HG02623 (cell line): ENCODE results near the gene NOG.

Source experiments
- ATAC-seq: cut with Tn5 transposase; IDR thresholded peaks from one replicate; pipeline ENCODE4 v1.9.1; 2021; ENCODE audit warnings: moderate library complexity; ENCODE audit not compliant: unreplicated experiment

Gene NOG

DNA sequence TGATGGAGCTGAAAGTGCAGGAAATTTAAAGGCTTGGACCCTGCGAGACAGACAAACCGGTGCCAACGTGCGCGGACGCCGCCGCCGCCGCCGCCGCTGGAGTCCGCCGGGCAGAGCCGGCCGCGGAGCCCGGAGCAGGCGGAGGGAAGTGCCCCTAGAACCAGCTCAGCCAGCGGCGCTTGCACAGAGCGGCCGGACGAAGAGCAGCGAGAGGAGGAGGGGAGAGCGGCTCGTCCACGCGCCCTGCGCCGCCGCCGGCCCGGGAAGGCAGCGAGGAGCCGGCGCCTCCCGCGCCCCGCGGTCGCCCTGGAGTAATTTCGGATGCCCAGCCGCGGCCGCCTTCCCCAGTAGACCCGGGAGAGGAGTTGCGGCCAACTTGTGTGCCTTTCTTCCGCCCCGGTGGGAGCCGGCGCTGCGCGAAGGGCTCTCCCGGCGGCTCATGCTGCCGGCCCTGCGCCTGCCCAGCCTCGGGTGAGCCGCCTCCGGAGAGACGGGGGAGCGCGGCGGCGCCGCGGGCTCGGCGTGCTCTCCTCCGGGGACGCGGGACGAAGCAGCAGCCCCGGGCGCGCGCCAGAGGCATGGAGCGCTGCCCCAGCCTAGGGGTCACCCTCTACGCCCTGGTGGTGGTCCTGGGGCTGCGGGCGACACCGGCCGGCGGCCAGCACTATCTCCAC, at the start of gene NOG:
NOG (plus strand) TSS at position 54 of the 674 bp plus-strand sequence; CDS start at position 579, 525 bp downstream.
- no peak for ATAC-seq

DNA sequence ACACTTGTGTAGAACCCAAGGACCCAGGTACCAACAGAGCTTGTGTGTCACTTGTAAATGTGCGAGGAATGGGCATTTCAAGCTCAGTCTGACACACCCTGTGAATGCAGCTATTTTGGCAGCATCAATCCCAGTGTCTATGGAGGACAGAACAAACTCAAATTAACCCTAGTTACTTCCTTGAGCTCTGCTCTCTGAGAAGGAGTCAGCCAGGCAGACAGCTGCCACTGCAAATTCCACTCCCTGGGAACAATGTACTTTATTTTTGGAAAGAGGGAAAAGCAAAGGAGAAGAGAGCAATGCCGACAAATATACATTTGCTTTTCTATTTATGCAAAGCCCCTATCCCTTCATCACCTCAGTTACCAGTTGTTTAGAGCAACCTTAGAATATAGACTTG, 48.4 kb upstream of the NOG start:
- no peak for ATAC-seq

DNA sequence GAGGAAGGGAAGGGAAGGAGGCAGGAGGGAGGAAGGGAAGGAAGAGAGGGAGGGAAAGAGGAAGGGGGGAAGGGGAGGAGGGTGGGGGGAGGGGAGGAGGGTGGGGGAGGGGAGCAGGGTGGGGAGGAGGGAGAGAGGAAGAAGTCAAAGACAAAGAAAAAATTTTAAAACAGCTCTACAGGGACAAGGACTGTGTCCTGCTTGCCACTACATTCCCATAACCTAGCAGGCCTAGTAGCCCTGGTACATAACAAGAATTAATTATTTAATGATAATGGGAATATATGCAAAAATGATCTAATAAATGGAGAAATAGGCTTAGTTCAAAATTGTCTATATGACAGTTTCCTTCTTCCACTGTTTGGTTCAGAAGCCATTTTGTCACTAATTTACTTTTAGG, 47.6 kb upstream of the NOG start:
- ATAC-seq = no peak

DNA sequence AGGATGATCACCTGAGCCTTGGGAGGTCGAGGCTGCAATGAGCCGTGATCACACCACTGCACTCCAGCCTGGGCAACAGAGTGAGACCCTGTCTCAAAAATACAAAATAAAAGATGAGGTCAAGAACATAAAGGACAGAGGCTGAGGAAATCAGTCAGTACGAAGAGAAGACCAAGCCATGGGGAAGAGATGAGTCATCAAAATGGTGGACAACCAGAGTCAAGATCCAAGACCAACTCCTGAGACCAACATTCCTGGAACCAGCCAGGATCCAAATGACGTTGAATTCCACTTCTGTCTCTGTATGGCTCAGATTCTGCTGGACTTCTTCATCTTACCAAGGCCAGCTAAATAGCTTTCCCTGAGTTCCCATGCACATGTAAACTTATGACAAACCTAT, 44.8 kb upstream of the NOG start:
- no peak for ATAC-seq

DNA sequence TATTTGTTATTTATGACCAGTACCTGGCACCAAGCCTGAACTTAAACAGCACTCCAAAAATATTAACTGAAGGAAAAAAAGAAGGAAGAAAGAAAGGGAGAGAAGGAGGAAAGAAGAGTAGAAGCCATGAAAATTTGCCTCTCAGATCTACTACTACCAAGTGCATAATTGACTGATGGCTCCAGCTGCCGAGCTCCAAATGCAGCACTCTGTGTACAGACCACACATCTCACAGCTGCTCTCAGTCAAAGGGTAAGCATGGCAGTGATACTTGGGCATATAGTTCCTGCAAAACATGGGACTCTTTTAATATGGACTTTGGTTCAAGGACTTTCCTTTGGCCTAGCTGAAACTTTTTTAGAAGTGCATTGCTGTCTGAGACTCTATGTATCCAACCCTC, 44.0 kb upstream of the NOG start:
- no peak for ATAC-seq

DNA sequence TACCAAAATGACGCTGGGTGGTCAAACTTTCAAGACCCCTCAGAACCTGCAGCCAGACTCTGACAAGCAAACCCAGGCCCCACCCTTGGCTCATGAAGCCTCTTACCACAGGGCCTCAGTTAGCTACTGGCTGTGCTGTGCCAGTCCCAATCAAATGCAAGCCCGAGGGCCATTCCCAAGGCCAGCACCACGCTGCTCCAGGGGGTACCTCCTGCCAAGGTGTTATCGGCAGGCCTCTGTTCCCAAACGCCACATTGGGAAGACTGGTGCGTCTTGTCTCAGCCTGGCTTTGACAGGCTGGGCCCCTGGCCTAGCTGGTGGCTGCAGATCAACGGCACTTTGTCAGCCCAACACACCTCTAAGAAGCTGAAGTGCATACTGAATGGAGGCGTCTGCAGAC, 35.8 kb upstream of the NOG start:
- no peak for ATAC-seq

DNA sequence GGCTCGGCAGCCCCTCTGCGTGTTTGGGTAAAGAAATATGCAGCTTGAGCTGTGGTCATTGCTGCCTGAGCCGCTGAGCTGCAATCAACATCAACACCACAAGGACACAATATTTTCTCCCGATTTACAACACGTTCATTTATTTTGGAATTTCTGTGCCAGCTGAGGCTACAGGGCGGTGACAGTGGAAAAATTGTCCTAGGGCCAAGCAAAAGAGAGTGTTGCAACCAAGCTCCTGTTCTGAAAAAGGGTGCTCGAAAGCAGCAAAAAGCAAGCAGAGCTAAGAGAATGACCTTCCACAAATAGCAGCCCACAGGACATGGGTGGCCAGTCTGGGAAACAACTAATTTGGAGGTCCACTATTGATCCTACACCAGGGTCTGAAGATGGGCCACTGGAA, 35.4 kb upstream of the NOG start:
- no peak for ATAC-seq

DNA sequence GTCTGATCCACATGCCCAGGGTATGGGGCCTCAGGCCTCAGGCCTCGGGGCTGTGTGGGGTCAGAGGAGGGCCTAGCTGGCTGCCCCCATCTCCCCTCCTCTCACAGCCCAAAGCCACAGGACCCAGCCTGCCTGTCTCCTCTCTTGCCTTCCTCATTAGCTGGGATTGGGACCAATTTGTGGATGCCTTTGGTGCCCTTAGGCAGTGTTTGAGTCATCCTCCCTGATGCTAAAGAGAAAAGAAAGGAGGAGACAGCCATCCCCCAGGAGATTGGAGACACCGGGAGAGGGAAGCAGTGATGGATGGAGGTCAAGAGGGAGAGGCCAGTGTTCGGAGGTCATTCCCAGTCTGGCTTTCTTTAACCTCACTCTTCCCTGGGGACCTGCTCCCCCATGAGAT, 23.3 kb upstream of the NOG start:
- ATAC-seq = no peak

DNA sequence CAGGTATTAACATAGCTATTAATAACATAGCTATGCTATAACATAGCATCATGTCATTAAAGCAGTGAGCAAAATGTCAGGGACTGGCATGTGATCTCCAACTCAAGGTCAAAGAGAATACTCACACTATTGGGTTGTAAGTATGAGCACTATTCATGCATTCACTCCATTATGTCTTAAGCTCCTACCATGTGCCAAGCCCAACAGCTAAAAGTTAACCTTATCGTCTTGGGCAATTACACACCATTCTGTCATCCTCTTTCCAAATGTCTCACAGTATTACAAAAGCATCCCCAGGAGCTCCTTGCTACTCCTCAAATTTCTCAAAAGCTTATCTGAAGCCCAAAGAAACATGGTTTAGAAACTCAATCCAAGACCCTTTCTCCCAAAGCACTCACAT, 22.0 kb upstream of the NOG start:
- no peak for ATAC-seq

DNA sequence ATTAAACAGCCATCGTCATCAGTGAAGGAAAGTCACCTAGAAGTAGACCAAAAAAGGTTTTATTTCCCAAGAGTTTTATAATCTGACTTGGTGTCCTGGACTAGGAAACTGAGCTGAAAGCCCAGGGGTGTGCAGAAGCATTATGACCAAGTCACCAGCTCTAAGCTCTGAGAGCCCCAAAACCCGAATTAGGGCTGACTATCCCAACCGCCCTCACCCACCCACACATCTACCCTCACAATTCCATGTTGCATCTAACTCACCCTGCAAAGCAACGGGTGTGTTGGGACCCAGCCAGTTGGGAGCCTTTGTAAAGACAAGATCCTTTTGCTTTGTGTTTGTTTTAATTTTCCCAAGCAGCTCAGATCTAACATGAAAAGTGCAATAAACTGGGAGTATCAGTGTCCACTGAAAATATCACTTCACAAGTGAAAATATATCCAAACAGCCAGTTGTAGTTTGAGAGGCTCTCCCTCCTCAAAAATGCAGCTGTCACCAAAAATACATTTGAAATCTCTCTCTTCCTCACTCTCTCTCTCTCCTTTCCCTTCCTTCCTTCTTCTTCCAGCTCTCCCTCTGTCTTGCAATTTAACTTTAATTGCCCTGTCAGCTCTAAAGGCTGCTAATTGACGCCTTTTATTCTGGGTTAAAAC, 16.2 kb upstream of the NOG start:
- ATAC-seq = no peak

DNA sequence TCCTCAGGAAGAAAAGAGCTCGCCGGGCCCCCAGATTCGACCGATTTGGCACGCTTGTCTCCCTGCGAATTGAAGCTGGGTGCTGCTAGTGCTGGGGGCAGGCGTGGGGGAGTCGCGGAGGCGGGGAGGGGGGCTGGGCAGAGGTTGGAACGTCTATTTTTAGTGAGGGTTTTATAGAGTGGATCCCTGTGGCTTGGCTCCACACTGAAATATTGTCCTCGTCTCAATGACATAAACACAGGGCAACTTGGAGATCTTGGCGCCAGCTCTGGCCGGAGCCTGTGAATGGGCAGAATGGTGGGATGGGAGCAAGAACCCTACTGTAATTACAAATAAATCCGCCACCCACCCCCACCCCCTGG, 15.7 kb upstream of the NOG start:
- no peak for ATAC-seq

DNA sequence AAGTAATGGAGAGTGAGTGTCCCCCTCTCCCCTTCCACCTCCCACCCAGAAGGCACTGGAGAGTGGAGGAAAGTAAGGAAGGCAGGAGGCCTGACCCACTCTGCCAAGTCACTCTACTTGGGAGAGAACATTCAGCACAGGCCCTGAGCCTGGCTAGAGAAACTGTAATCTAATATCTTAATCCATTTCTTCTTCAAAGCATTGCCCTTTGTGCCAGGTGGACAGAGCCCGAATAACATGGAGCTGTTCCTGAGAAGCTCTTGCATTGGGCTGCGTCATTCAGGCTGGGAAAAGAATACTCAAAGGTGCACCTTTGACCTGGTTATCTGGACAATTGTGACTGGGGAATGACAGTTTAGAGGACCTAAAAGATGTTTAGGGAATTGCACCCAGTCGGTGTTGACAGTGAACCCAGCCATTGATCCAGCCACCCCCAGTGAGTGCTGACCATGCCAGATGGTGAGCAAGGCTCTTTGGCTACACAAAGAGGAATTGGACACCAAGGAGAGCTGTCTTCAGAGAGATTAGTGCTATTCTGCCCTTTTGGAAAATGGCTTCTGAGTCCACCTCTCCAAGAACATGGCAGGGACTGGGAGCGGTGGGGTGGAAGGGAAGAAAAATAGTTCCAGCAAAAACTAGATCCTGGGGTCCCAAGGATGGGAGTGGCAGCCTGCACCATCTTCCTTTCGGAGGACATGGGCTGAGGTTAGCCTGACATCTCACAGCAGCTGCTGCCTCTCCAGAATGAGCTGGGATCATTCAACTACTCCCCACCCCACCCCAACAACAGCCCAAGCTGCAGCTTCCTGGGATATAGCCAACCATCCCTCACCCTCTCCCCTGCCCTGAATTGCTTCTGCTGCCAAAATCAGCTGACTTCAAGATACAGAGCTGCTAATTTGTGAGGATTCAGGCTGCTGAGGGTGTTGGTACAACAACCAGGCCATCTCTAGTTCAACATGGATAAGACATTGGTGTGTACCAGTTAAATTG, 11.6 kb upstream of the NOG start:
- no peak for ATAC-seq

DNA sequence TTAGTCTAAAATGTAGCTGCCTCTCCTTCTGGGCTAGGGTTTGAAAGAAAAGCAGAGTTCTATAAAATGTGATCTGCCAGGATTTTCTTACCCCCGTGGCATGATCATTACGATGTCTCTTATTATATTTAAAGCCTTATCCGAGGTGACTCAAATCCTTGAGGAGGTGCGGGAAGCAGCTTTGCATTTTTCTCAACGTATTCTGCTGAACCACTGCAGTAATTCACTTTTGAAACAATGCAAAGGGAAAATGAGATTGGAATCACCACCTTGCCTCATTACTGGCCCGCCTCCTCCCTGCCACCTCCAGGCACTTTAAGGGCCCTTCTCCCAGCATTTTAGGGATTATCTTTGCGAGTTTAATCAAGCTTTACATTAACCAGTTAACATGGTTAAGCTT, 9.7 kb upstream of the NOG start:
- ATAC-seq = no peak

DNA sequence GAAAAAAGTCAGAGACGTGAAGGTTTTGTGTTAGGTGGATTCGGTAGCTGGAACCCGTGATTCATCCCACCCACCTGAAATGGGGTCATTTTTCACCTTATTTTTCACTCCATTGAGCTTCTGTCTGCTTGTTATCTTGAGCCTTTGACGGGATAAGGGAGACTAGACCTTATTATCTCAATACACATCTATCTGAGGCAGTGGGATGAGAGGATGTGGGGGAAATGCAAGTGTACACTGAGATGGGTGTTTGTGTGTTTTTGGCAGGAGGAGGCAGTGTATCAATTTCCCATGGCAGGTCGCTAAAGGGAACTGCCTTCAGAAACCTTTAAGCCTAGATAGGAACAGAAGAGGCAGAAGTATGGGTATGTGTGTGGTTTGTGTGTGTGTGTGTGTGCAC, 6.2 kb upstream of the NOG start:
- ATAC-seq = no peak

DNA sequence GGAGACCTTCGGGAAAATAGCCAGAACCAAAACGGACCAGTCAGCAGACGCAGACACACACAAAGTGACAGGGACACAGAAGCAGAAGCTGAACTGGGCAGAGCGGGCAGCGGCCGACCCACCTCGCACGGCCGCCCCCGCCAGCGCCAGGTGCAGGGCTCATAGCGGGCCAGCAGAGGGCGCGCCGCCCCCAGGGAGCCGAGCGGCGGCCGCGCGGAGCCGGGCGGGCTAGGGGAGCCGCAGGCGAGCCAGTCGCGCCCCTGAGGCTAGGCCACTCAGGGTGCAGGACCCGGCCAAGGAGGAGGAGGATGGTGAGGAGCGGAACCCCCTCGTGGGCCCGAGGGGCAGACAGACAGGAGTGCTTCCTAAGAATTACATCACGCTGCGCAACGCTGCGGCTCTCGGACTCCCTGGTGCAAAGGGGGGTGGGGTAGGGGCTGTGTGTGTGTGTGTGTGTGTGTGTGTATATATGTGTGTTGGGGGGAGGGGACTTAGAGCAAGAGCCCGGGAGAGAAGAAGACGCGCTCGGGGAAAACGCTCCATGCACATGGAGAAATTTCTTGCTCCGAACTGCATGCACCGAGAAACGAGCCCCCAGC, 913 bp upstream of the NOG start:
- peak; percentile 75 for ATAC-seq

DNA sequence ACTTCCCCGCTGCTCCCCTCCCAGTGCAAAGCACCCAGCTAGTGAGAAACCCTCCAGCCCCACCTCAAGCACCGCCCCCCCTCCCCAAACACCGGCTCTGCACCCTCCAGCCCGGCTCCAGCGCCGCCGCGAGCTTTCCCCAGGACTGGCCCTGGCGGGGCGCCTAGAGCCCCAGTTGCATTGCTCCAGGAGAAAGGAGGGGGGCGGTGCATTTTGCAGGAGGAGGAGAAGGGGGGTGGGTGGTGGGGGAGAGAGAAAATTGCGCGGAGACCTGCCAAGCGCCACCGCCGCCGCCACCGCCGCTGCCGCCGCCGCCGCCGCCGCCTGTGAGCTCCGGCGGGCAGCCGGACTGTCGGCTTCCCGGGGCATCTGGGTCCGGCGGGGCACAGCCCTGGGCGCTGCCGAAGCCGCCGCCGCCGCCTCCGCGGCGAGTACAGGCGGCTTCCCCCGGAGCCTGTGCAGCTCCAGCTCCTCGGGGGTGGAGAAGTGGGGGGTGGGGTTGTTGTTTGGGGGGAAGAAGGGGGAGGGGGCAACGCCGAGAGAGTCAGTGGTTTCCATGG, 333 bp upstream of the NOG start:
- ATAC-seq = no peak

DNA sequence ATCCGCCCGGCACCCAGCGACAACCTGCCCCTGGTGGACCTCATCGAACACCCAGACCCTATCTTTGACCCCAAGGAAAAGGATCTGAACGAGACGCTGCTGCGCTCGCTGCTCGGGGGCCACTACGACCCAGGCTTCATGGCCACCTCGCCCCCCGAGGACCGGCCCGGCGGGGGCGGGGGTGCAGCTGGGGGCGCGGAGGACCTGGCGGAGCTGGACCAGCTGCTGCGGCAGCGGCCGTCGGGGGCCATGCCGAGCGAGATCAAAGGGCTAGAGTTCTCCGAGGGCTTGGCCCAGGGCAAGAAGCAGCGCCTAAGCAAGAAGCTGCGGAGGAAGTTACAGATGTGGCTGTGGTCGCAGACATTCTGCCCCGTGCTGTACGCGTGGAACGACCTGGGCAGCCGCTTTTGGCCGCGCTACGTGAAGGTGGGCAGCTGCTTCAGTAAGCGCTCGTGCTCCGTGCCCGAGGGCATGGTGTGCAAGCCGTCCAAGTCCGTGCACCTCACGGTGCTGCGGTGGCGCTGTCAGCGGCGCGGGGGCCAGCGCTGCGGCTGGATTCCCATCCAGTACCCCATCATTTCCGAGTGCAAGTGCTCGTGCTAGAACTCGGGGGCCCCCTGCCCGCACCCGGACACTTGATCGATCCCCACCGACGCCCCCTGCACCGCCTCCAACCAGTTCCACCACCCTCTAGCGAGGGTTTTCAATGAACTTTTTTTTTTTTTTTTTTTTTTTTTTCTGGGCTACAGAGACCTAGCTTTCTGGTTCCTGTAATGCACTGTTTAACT, 1.0 kb downstream of the NOG start:
- ATAC-seq = no peak

DNA sequence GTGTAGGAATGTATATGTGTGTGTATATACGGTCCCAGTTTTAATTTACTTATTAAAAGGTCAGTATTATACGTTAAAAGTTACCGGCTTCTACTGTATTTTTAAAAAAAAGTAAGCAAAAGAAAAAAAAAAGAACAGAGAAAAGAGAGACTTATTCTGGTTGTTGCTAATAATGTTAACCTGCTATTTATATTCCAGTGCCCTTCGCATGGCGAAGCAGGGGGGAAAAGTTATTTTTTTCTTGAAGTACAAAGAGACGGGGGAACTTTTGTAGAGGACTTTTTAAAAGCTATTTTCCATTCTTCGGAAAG, 1.6 kb downstream of the NOG start:
- ATAC-seq = no peak

DNA sequence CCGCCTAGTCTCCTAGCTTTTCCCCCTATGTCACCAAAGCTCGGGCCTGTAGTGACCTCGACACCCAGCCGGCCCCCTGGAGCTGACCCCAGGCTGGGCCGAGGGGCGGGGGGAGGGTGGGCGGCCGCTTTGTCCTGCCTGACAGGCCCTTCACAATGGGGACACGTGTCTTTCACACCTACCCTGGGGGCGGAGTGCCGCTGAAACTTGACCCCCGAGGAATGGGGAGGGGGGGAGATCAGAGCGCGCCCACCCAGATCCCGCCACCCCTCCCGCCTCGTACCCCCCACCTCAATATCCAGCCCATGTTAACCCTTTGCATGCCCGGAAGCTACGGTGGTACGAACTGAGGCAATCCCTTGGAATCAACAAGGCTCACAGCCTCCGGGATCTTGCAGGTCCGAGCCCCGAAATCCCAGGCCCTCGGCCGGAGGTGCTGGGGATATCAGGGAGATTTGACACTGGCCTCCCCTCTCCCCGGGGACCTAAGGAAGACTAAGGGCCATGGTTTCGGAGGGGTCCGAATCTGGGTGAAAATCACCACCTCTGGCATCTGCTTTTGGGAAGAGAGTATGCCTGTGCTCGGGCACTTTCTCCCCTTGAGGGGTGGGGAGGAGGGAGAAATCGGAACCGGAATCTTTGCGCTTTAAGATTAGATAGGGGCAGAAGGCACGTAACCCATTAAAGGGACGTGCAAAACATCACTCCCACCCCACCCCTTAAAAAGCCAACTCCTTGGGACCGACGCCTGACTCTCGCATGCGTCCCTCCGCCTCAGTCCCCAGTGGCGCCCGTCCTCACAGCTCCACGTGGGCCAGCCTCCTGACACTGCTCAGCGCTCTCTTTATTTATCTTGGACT, 2.6 kb downstream of the NOG start:
- ATAC-seq = no peak
